IPS-15b (cell line): Measurements from ENCODE around the gene FBXL14.
A peak's percentile ranks its signal among the peaks of the same experiment; 100 is the strongest.

ENCODE experiments used
- H3K27me3 ChIP-seq: one replicate; pipeline ENCODE4 v1.6.1; 2013; ENCODE audit warnings: low read length; ENCODE audit not compliant: control insufficient read depth, insufficient read depth
- H3K36me3 ChIP-seq: one replicate; pipeline ENCODE4 v1.6.1; 2013; ENCODE audit warnings: low read length; ENCODE audit not compliant: control insufficient read depth, insufficient read depth
- H3K4me1 ChIP-seq: one replicate; pipeline ENCODE4 v1.6.1; 2013; ENCODE audit warnings: mild to moderate bottlenecking, low read length; ENCODE audit not compliant: control insufficient read depth, insufficient read depth
- H3K4me3 ChIP-seq: one replicate; pipeline ENCODE4 v1.5.1; 2013; ENCODE audit warnings: low read depth, low read length
- H3K9ac ChIP-seq: one replicate; pipeline ENCODE4 v1.6.1; 2013; ENCODE audit warnings: low read depth, mild to moderate bottlenecking, low read length
- H3K9me3 ChIP-seq: one replicate; pipeline ENCODE4 v1.6.1; 2013; ENCODE audit warnings: mild to moderate bottlenecking, low read length; ENCODE audit not compliant: control insufficient read depth, insufficient read depth

The FBXL14 gene

DNA sequence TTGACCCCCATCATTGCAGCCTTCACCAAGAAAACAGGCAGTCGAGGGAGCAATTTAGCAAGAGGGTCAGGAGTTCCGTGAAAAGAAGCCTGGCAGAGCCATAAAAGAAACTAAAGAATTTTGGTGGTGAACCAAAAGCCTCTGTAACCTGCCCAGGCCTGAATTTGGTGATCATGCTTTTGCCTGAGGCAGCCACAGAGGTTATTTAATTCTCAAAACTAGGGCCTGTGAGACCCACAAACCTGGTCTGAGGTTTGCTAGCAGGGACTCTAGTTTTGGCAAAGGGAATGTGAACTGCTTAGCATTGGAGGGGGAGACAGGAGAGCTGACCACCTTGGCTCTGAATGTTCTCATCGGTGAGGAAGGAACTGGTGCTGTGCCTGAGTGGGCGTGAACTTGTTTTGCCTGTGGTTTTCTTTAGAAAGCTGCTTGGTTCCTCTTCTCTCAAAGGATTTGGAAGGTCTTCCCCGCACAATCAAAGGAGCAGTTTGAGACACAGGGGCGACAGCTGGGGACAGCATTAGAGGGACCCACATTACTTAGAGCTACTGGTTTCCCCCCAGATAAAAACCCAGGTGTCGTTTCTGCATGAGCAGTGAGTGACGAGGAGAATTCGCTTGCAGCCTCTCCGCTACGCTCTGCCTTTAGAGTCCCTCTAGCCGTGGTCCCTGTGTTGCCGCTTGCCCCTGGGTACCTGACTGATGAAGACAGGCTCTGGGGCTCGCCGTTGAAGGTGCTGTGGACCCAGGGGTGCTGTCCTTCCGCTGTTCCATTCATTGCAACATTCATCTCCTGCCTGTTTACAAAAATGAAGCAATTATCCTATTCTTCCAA is 22.1 kb upstream of the FBXL14 start:
- H3K9me3 ChIP-seq: no peaks in the 10 kb centered on the region
- no peak overlapping the region for H3K4me3 ChIP-seq
- H3K9ac ChIP-seq: no peak overlapping the region
- peaks cover 15% of the 10 kb centered on the region for H3K27me3 ChIP-seq
- no peaks in the 10 kb centered on the region for H3K4me1 ChIP-seq
- no peaks in the 10 kb centered on the region for H3K36me3 ChIP-seq

DNA sequence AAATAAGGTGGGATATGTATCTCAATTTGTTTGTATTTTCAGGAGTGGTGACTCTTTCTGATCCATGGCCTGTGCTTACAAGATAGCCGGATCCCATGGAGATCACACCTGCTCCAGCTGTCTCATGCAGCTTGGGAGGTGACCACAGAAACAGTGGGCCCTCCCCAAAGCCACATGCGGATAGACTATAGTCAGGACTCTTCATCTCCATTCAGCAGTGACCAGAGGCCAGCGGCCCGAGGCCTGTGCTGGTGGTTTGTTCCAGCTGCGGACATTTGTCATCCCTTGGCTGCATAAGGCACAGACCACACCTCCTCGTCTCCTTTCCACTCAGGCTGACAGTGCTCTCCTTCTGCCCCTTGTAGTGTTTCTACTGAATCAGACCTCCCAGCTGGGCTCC is 20.0 kb upstream of the FBXL14 start:
- H3K4me1 ChIP-seq: no peaks in the 10 kb centered on the region
- H3K36me3 ChIP-seq: no peaks in the 10 kb centered on the region
- H3K9me3 ChIP-seq: no peaks in the 10 kb centered on the region
- H3K9ac ChIP-seq: no peak overlapping the region
- peaks cover 15% of the 10 kb centered on the region for H3K27me3 ChIP-seq
- H3K4me3 ChIP-seq: no peak overlapping the region

DNA sequence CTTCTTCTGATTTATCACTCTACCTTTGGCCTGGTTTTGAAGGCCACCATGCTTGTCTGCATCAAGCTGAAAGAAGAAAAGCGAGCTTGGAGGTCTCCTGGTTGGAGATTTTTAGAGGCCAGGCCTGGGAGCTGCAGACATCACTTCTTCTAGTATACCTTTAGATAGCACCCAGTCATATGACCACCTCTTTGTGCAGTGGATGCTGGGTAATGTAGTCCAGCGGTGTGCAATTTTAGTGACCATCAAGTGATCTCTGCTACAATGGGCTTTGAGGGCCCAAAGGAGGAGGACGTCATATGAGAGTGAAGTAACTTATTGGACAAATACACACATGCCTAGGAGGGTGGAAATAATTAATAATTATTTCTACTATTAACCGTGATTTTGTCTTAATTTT is 19.5 kb upstream of the FBXL14 start:
- Histone ChIP-seq H3K4me3 (no peak overlapping the region), H3K4me1 (no peaks in the 10 kb centered on the region), H3K36me3 (no peaks in the 10 kb centered on the region), H3K9me3 (no peaks in the 10 kb centered on the region), H3K27me3 (peaks cover 15% of the 10 kb centered on the region), H3K9ac (no peak overlapping the region)

GRCh38 chr12:1611803-1612572 is 17.6 kb upstream of the FBXL14 start:
- H3K4me3 ChIP-seq: no peak overlapping the region
- H3K36me3 ChIP-seq: no peaks in the 10 kb centered on the region
- no peaks in the 10 kb centered on the region for H3K9me3 ChIP-seq
- no peak overlapping the region for H3K9ac ChIP-seq
- peaks cover 15% of the 10 kb centered on the region for H3K27me3 ChIP-seq
- no peaks in the 10 kb centered on the region for H3K4me1 ChIP-seq

GRCh38 chr12:1610072-1610643 is 15.8 kb upstream of the FBXL14 start:
- peaks cover 12% of the 10 kb centered on the region for H3K27me3 ChIP-seq
- no peak overlapping the region for H3K4me3 ChIP-seq
- H3K9ac ChIP-seq: no peak overlapping the region
- no peaks in the 10 kb centered on the region for H3K9me3 ChIP-seq
- H3K4me1 ChIP-seq: peaks cover 9% of the 10 kb centered on the region
- H3K36me3 ChIP-seq: no peaks in the 10 kb centered on the region

- H3K4me3 ChIP-seq: no peak overlapping the region
- H3K27me3 ChIP-seq: peaks cover 15% of the 10 kb centered on the region
- peaks cover 9% of the 10 kb centered on the region for H3K4me1 ChIP-seq
- H3K9ac ChIP-seq: no peak overlapping the region
- no peaks in the 10 kb centered on the region for H3K9me3 ChIP-seq
- H3K36me3 ChIP-seq: no peaks in the 10 kb centered on the region
These were observed 14.3 kb upstream of the FBXL14 start for GRCh38 chr12:1608713-1609119.

- H3K9me3 ChIP-seq: no peaks in the 10 kb centered on the region
- no peaks in the 10 kb centered on the region for H3K36me3 ChIP-seq
- H3K9ac ChIP-seq: no peak overlapping the region
- peaks cover 9% of the 10 kb centered on the region for H3K4me1 ChIP-seq
- H3K4me3 ChIP-seq: no peak overlapping the region
- peaks cover 17% of the 10 kb centered on the region for H3K27me3 ChIP-seq
These were observed 13.7 kb upstream of the FBXL14 start for GRCh38 chr12:1607940-1608712.

- H3K36me3 ChIP-seq: no peaks in the 10 kb centered on the region
- H3K9ac ChIP-seq: no peak overlapping the region
- H3K4me3 ChIP-seq: peak overlapping the region; percentile 65
- H3K9me3 ChIP-seq: no peaks in the 10 kb centered on the region
- H3K4me1 ChIP-seq: peaks cover 9% of the 10 kb centered on the region
- H3K27me3 ChIP-seq: peaks cover 17% of the 10 kb centered on the region
These were observed 11.7 kb upstream of the FBXL14 start for GRCh38 chr12:1606021-1606622.

DNA sequence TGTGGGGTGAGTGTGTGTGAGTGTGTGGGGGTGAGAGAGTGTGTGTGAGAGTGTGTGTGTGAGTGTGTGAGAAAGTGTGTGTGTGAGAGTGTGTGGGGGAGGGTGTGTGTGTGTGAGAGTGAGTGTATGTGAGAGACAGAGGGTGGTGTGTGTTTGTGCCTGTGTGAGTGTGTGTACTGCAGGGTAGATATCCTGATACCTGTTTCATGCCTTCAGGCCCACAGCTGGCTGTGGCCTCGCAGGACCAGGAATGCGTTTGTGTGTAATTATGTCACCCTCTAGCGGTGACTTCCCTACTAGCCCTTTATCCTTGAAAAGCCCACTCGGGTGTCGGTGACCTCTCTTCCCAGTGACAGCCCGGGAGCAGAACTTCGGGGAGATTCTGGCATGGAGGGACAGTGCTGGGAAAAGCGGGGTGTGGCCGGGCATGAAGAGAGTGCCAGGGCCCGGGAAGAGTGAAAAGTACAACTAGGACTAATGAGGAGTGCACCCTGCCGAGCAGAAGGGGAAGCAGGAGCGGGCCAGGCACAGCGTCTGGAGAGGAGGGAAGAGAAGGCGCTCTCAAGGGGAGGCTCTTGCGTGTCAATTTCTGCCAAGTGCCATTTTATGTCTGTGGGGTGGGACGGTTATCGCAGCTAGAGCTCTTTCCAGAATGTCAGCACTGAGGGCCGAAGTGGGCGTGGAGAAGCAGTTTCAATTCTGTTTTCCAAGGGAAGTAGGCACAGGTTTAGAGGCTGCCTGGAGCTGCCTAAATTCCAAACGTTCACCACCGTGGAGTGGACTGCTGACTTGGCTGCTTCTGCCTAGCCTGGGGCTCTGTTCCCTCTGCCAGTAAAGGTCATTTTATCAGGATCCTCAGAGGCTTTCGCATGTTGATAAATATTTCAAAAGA is 11.0 kb upstream of the FBXL14 start:
- Histone ChIP-seq H3K9ac (no peak overlapping the region), H3K27me3 (peaks cover 17% of the 10 kb centered on the region), H3K9me3 (no peaks in the 10 kb centered on the region), H3K4me3 (peak overlapping the region; percentile 65), H3K36me3 (no peaks in the 10 kb centered on the region), H3K4me1 (peaks cover 9% of the 10 kb centered on the region)

DNA sequence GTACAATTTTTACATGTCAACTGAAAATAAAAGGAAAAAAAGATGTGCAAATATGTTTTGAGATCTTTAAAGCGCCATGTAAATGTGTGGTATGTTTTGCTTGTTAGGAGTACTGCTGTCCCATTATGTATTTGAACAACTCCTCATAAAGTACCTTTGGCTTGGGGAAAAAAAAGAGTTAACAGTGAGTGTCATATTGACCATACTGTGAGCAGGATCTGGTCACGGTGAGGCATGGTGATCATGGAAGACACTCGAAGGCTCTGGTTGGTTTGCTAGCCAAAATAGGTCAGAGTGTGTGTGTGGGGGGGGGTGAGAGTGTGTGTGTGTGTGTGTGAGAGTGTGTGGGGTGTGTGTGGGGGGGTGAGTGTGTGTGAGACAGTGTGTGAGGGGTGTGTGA is 10.1 kb upstream of the FBXL14 start:
- H3K9ac ChIP-seq: no peak overlapping the region
- peaks cover 17% of the 10 kb centered on the region for H3K27me3 ChIP-seq
- H3K4me1 ChIP-seq: peaks cover 9% of the 10 kb centered on the region
- H3K9me3 ChIP-seq: no peaks in the 10 kb centered on the region
- H3K36me3 ChIP-seq: no peaks in the 10 kb centered on the region
- H3K4me3 ChIP-seq: no peak overlapping the region
